Omental fat pad (tissue), 4 donors: Measurements from ENCODE around the gene PLXNA4. TPM values are rescaled to one million over a fixed set of nuclear protein-coding genes. Genes with fewer than 3 reads are reported as not detected.

Experiments
- ATAC-seq: fragments of 150-250 bp; one replicate; pipeline ENCODE4 v1.9.1; 2016; ENCODE audit warnings: mild to moderate bottlenecking, moderate library complexity; ENCODE audit not compliant: low FRiP score
- DNase-seq: peaks from one replicate; pipeline ENCODE4 v3.0.0-alpha.2; 2019; ENCODE audit warnings: low spot score
- total RNA-seq, 4 donors: library from RNA; depleted of rRNA; stranded (reverse); fragments of >200 nt; gene quantifications; one replicate each; pipeline ENCODE4 v1.1.0, GENCODE V29; 2016
- TF ChIP-seq, protein P1 (sequence below), 3 donors: fragments of 450-650 bp; IDR thresholded peaks; one replicate each; pipeline ENCODE4 v1.5.1; 2016 to 2017; ENCODE audit warnings: antibody characterized with exemption in 3 of 3, mild to moderate bottlenecking in 3 of 3, moderate library complexity in 2 of 3

PLXNA4 gene
- total RNA-seq, 4 donors from 2014 or later = 31.4 to 111 (median 41.9) TPM

DNA sequence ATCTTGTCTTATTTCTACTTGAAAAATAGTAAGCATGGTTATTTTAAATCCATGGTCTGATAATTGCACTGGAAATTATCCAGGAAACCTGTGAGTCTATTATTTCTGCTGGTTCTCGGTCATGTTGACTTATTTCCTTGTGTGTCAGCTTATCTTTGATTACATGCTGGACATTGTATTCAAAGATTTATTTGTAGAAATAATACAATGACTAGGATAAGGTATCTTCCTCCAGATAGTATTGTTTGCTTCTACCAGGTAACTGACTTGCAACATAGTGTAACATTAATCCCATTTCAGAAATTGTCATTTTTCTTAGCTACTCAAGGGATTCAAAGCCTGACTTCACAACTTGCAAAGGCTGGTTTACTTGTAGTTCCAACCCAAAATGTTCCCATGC, 33.4 kb downstream of the PLXNA4 start:
- ATAC-seq (no peak), DNase-seq (no peak)
- TF ChIP-seq, protein P1, sequence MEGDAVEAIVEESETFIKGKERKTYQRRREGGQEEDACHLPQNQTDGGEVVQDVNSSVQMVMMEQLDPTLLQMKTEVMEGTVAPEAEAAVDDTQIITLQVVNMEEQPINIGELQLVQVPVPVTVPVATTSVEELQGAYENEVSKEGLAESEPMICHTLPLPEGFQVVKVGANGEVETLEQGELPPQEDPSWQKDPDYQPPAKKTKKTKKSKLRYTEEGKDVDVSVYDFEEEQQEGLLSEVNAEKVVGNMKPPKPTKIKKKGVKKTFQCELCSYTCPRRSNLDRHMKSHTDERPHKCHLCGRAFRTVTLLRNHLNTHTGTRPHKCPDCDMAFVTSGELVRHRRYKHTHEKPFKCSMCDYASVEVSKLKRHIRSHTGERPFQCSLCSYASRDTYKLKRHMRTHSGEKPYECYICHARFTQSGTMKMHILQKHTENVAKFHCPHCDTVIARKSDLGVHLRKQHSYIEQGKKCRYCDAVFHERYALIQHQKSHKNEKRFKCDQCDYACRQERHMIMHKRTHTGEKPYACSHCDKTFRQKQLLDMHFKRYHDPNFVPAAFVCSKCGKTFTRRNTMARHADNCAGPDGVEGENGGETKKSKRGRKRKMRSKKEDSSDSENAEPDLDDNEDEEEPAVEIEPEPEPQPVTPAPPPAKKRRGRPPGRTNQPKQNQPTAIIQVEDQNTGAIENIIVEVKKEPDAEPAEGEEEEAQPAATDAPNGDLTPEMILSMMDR (IDR thresholded peaks at IDR 0.05) = no peak

DNA sequence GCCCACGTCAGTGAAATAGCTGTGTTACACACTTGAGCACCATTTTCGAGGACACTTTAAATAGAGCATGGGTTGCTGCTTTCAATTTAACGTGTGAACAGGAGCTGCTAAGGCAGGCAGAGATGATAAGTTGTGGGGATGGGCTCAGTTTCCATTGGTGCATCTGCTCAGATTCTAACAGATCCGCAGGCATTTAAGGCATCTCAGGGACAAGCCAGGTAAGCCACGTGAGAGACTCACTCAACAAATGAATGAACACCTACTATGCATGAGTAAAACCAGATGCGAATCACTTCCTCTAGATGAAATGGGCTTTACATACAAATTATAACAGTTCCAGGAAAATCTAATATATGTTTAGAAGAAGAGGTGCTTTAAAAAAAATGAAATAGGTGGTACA, 34.6 kb downstream of the PLXNA4 start:
- no peak for DNase-seq
- ATAC-seq = no peak
- TF ChIP-seq, protein P1 (IDR thresholded peaks at IDR 0.05) = no peak

- DNase-seq (no peak), ATAC-seq (no peak)
- TF ChIP-seq, protein P1 (IDR thresholded peaks at IDR 0.05) = no peak
Measured at GRCh38 chr7:132537456-132538145, 38.7 kb downstream of the PLXNA4 start.

- DNase-seq (no peak), ATAC-seq (no peak)
- TF ChIP-seq, protein P1 (IDR thresholded peaks at IDR 0.05) = no peak
Measured at GRCh38 chr7:132536654-132537395, 39.4 kb downstream of the PLXNA4 start.

DNA sequence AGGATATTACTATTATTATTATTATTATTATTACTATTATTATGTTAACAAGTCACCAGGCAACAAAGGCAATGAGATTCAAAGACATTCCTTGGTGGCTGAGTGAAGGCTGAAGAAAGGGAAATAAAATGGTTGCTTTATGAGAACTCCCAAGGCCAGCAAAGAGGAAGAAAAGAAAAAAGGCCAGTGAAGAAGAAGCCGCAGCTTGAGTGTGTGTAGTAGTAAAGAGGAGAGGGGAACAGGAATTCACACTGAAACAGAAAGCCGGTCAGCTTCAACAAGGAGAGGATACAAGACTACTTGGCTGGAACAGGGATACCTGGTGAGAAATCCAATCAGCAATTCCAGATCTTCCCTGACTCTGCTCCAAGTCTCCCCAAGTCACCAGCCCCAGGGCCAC, 42.4 kb downstream of the PLXNA4 start:
- no peak for ATAC-seq

DNA sequence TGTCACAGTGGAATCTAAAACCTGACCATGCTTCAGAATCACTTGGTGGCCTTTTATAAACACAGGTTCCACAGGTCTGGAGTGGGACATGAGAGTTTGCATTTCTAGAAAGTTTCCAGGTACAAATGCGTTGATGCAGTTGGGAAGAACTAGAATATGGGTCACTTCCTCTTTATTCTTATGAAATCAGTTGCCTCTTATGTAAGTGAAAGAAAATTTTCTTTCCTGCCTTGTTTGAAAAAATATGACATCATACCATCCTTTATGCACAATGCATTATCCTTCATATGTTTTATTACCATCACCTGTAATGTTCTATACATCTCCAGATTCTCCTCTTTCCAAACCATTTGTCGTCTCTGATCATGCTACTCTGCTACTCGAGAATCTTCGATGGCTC, 44.0 kb downstream of the PLXNA4 start:
- ATAC-seq (no peak), DNase-seq (no peak)
- TF ChIP-seq, protein P1 (IDR thresholded peaks at IDR 0.05) = no peak

More for the DNA sequence above, 42.4 kb downstream of the PLXNA4 start:
- DNase-seq = no peak
- TF ChIP-seq, protein P1 (IDR thresholded peaks at IDR 0.05) = no peak

- TF ChIP-seq, protein P1 (IDR thresholded peaks at IDR 0.05) = no peak
- no peak for ATAC-seq
- DNase-seq = no peak
Measured at GRCh38 chr7:132531562-132531961, 44.7 kb downstream of the PLXNA4 start.
